Measurements from ENCODE around the gene MOXD1. TPM values are rescaled to one million over a fixed set of nuclear protein-coding genes. Genes with fewer than 3 reads are reported as not detected.

The MOXD1 gene
- total RNA-seq, 1 experiment from 2014 or later, result 1.0 TPM

GRCh38 chr6:132380358-132381029 lies 20.8 kb downstream of the MOXD1 start (continued):
- TF ChIP-seq, protein P1, sequence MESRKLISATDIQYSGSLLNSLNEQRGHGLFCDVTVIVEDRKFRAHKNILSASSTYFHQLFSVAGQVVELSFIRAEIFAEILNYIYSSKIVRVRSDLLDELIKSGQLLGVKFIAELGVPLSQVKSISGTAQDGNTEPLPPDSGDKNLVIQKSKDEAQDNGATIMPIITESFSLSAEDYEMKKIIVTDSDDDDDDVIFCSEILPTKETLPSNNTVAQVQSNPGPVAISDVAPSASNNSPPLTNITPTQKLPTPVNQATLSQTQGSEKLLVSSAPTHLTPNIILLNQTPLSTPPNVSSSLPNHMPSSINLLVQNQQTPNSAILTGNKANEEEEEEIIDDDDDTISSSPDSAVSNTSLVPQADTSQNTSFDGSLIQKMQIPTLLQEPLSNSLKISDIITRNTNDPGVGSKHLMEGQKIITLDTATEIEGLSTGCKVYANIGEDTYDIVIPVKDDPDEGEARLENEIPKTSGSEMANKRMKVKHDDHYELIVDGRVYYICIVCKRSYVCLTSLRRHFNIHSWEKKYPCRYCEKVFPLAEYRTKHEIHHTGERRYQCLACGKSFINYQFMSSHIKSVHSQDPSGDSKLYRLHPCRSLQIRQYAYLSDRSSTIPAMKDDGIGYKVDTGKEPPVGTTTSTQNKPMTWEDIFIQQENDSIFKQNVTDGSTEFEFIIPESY (IDR thresholded peaks at IDR 0.05; ENCODE audit: extremely low read depth, insufficient replicate concordance, low read length), result no peak

- Histone ChIP-seq H3K4me1 (ENCODE audit: control insufficient read depth in 1 of 2, insufficient read depth in 2 of 2, low read length in 2 of 2) (no peaks in the 10 kb centered on the region), H3K9me3 (ENCODE audit: control insufficient read depth in 1 of 2, insufficient read depth in 1 of 2, low read depth in 1 of 2, low read length in 2 of 2) (no peaks in the 10 kb centered on the region), H2AFZ (ENCODE audit: low read depth, low read length, poor library complexity, severe bottlenecking) (no peak overlapping the region), H3K4me2 (ENCODE audit: low read length) (no peak overlapping the region), H3K79me2 (ENCODE audit: insufficient read depth, low read length) (no peaks in the 10 kb centered on the region), H3K4me3 (replicated peaks in 1 of 2; ENCODE audit: low read depth in 1 of 2, low read length in 2 of 2) (no peak overlapping the region), H3K9me2 (ENCODE audit: insufficient read depth) (no peaks in the 10 kb centered on the region), H3K36me3 (ENCODE audit: control insufficient read depth in 1 of 2, insufficient read depth in 2 of 2, low read length in 2 of 2) (no peaks in the 10 kb centered on the region), H4K20me1 (ENCODE audit: insufficient read depth) (no peaks in the 10 kb centered on the region), H3K27me3 (ENCODE audit: insufficient read depth, low read length) (no peaks in the 10 kb centered on the region), H3K9ac (ENCODE audit: low read length) (no peak overlapping the region), H3K27ac (ENCODE audit: low read depth, low read length) (no peak overlapping the region)
- ChIA-PET CTCF (no interaction called here), RAD21 (ENCODE audit: low non-redundant PET in 1 of 2, low total read pairs in 2 of 2, uncharacterized antibody in 2 of 2, unreplicated experiment in 2 of 2) (no interaction called here), POLR2A (no interaction called here)
- BruUV-seq (replicated peaks), result no TSS peak
- ATAC-seq, result no peak
- TF ChIP-seq ZNF274 (IDR thresholded peaks at IDR 0.05; ENCODE audit: low read depth, low read length), result no peak
- TF ChIP-seq POLR2AphosphoS5 (IDR thresholded peaks at IDR 0.05; ENCODE audit: low read depth, low read length), result no peak
- intact Hi-C loops (cut with micrococcal nuclease), result no loop called here
- DNase-seq (ENCODE audit: low read depth, low spot score), result no peak
These were observed 31.7 kb downstream of the MOXD1 start for GRCh38 chr6:132369526-132369925.

DNA sequence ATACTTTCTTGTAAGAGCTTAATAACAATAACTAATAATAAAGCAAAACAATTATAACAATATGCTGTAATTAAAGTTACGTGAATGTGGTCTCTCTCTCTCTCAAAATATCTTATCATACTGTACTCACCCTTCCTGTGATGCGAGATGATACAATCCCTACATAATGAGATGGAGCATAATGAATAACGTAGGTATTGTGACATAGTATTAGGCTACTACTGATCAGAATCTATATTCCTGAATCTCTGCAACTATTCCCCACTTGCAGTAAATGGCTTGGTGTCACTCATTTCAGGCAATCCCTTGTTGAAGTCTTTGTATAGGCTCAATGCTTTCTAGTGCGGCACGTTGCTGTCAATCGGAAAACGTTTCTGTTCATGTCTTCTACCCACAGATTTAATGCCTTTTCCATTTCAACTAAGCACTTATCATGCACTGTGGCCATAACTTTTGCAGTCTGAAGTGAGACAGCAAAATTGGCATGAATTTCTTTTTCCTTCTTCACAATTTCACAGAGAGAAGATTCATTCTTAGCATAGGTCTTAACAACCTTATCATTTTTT lies 32.3 kb downstream of the MOXD1 start:
- RAD21 ChIA-PET (ENCODE audit: low non-redundant PET in 1 of 2, low total read pairs in 2 of 2, uncharacterized antibody in 2 of 2, unreplicated experiment in 2 of 2), result no interaction called here
- no peak for ATAC-seq
- no peak for TF ChIP-seq SP1 (IDR thresholded peaks at IDR 0.05; ENCODE audit: low read depth)
- TF ChIP-seq SIN3A (IDR thresholded peaks at IDR 0.05; ENCODE audit: low read depth), result no peak
- no peak for TF ChIP-seq ELF1 (IDR thresholded peaks at IDR 0.05; ENCODE audit: borderline replicate concordance, low read depth)
- TF ChIP-seq REST (IDR thresholded peaks at IDR 0.05; ENCODE audit: low read depth), result no peak
- no peak for TF ChIP-seq TCF7L2 (IDR thresholded peaks at IDR 0.05; ENCODE audit: borderline replicate concordance, extremely low read depth, insufficient read depth, insufficient read length)
- TF ChIP-seq YY1 (IDR thresholded peaks at IDR 0.05; ENCODE audit: extremely low read depth, insufficient replicate concordance, low read depth, low read length), result no peak
- TF ChIP-seq EZH2 (IDR thresholded peaks at IDR 0.05), result no peak
- TF ChIP-seq CEBPB (IDR thresholded peaks at IDR 0.05; ENCODE audit: low read depth), result no peak
- no peak for TF ChIP-seq MAX (IDR thresholded peaks at IDR 0.05)

More for the DNA sequence above, 32.3 kb downstream of the MOXD1 start:
- Histone ChIP-seq H3K4me2 (ENCODE audit: low read length) (no peak overlapping the region), H3K9me3 (ENCODE audit: control insufficient read depth in 1 of 2, insufficient read depth in 1 of 2, low read depth in 1 of 2, low read length in 2 of 2) (no peaks in the 10 kb centered on the region), H3K9ac (ENCODE audit: low read length) (no peak overlapping the region), H3K27me3 (ENCODE audit: insufficient read depth, low read length) (no peaks in the 10 kb centered on the region), H3K36me3 (ENCODE audit: control insufficient read depth in 1 of 2, insufficient read depth in 2 of 2, low read length in 2 of 2) (no peaks in the 10 kb centered on the region), H3K9me2 (ENCODE audit: insufficient read depth) (no peaks in the 10 kb centered on the region), H3K79me2 (ENCODE audit: insufficient read depth, low read length) (no peaks in the 10 kb centered on the region), H3K4me3 (replicated peaks in 1 of 2; ENCODE audit: low read depth in 1 of 2, low read length in 2 of 2) (no peak overlapping the region), H2AFZ (ENCODE audit: low read depth, low read length, poor library complexity, severe bottlenecking) (no peak overlapping the region), H4K20me1 (ENCODE audit: insufficient read depth) (no peaks in the 10 kb centered on the region), H3K27ac (ENCODE audit: low read depth, low read length) (no peak overlapping the region), H3K4me1 (ENCODE audit: control insufficient read depth in 1 of 2, insufficient read depth in 2 of 2, low read length in 2 of 2) (no peaks in the 10 kb centered on the region)
- POLR2A ChIA-PET, result no interaction called here
- CTCF ChIA-PET, result no interaction called here
- DNase-seq (ENCODE audit: low read depth, low spot score), result no peak
- BruUV-seq (replicated peaks), result no TSS peak
- intact Hi-C loops (cut with micrococcal nuclease), result no loop called here

Measured in HCT116 (cell line).